NB4 (cell line): ENCODE measurements around the gene NCSTN.
"Not testable (repeated sequence)": the region's sequence is repeated elsewhere in the genome, so short reads cannot be mapped to it uniquely, and the experiment has no call there.

Experiments
- CTCF ChIP-seq: IDR thresholded peaks from one replicate; pipeline ENCODE4 v1.5.1; 2012; ENCODE audit warnings: low read depth, low read length
- MYC ChIP-seq: IDR thresholded peaks from 2 replicates; pipeline ENCODE4 v1.6.1; 2011; ENCODE audit warnings: low read depth, low read length
- POLR2A ChIP-seq: IDR thresholded peaks from 2 replicates; pipeline ENCODE4 v1.6.1; 2011; ENCODE audit warnings: mild to moderate bottlenecking; ENCODE audit not compliant: insufficient read length; ENCODE audit errors: extremely low read depth

GRCh38 chr1:160388406-160388805, 45.2 kb downstream of the NCSTN start:
- not testable (repeated sequence) for TF ChIP-seq CTCF, POLR2A, MYC
